Trophoblast cell (in vitro differentiated cells and primary cell): ENCODE measurements around the gene INO80.

Experiments used
- DNase-seq, 2 donors: peaks; one replicate each; pipeline ENCODE4 v3.0.0-alpha.2; 2016
- H2AFZ ChIP-seq: 2 replicates; pipeline ENCODE4 v1.6.1; 2013; ENCODE audit warnings: low read length, moderate library complexity, mild to moderate bottlenecking; ENCODE audit not compliant: insufficient read depth, poor library complexity
- H2AK5ac ChIP-seq: 2 replicates; pipeline ENCODE4 v1.6.1; 2013; ENCODE audit warnings: mild to moderate bottlenecking, low read length
- H2BK120ac ChIP-seq: 2 replicates; pipeline ENCODE4 v1.6.1; 2013; ENCODE audit warnings: low read length, mild to moderate bottlenecking, moderate library complexity; ENCODE audit not compliant: insufficient read depth, poor library complexity
- H2BK12ac ChIP-seq: 2 replicates; pipeline ENCODE4 v1.6.1; 2013; ENCODE audit warnings: mild to moderate bottlenecking, low read length, moderate library complexity
- H2BK5ac ChIP-seq: 2 replicates; pipeline ENCODE4 v1.6.1; 2013; ENCODE audit warnings: low read length, low read depth, moderate library complexity, mild to moderate bottlenecking; ENCODE audit not compliant: poor library complexity
- H3K14ac ChIP-seq: 2 replicates; pipeline ENCODE4 v1.6.1; 2013; ENCODE audit warnings: mild to moderate bottlenecking, low read length
- H3K18ac ChIP-seq: 2 replicates; pipeline ENCODE4 v1.6.1; 2013; ENCODE audit warnings: mild to moderate bottlenecking, low read length
- H3K23ac ChIP-seq: 2 replicates; pipeline ENCODE4 v1.6.1; 2013; ENCODE audit warnings: low read length
- H3K27ac ChIP-seq: 2 replicates; pipeline ENCODE4 v1.5.1; 2013; ENCODE audit warnings: low read depth, mild to moderate bottlenecking, inconsistent platforms, low read length, moderate library complexity
- H3K27me3 ChIP-seq: 2 replicates; pipeline ENCODE4 v1.6.1; 2013; ENCODE audit warnings: inconsistent platforms, mild to moderate bottlenecking, low read length, moderate library complexity; ENCODE audit not compliant: insufficient read depth
- H3K36me3 ChIP-seq, 2 experiments: 1 replicate in 1 of 2; 2 replicates in 1 of 2; pipeline ENCODE4 v1.6.1; 2013; ENCODE audit warnings: low read length in 2 of 2, mild to moderate bottlenecking in 2 of 2, moderate library complexity in 1 of 2; ENCODE audit not compliant: insufficient read depth in 2 of 2, control insufficient read depth in 1 of 2
- H3K4ac ChIP-seq: 2 replicates; pipeline ENCODE4 v1.6.1; 2013; ENCODE audit warnings: low read depth, mild to moderate bottlenecking, low read length, moderate library complexity
- H3K4me1 ChIP-seq, 2 experiments: 1 replicate in 1 of 2; 2 replicates in 1 of 2; pipeline ENCODE4 v1.6.1; 2013; ENCODE audit warnings: low read length in 2 of 2, mild to moderate bottlenecking in 2 of 2, moderate library complexity in 1 of 2; ENCODE audit not compliant: insufficient read depth in 2 of 2, control insufficient read depth in 1 of 2
- H3K4me2 ChIP-seq: 2 replicates; pipeline ENCODE4 v1.6.1; 2013; ENCODE audit warnings: inconsistent platforms, mild to moderate bottlenecking, low read length, moderate library complexity
- H3K4me3 ChIP-seq: 2 replicates; pipeline ENCODE4 v1.5.1; 2013; ENCODE audit warnings: mild to moderate bottlenecking, low read depth, low read length, inconsistent platforms
- H3K79me1 ChIP-seq: one replicate; pipeline ENCODE4 v1.6.1; 2013; ENCODE audit warnings: low read length
- H3K79me2 ChIP-seq: 2 replicates; pipeline ENCODE4 v1.6.1; 2013; ENCODE audit warnings: low read length, mild to moderate bottlenecking; ENCODE audit not compliant: control insufficient read depth, insufficient read depth, poor library complexity
- H3K9ac ChIP-seq: 2 replicates; pipeline ENCODE4 v1.6.1; 2013; ENCODE audit warnings: mild to moderate bottlenecking, low read length
- H3K9me3 ChIP-seq: 2 replicates; pipeline ENCODE4 v1.6.1; 2013; ENCODE audit warnings: low read depth, mild to moderate bottlenecking, control low read depth, inconsistent platforms, low read length; ENCODE audit not compliant: insufficient read depth
- H4K12ac ChIP-seq: 2 replicates; pipeline ENCODE4 v1.6.1; 2013; ENCODE audit warnings: low read depth, mild to moderate bottlenecking, low read length, moderate library complexity
- H4K8ac ChIP-seq: 2 replicates; pipeline ENCODE4 v1.6.1; 2013; ENCODE audit warnings: low read depth, mild to moderate bottlenecking, low read length, moderate library complexity
- H4K91ac ChIP-seq: one replicate; pipeline ENCODE4 v1.6.1; 2013; ENCODE audit warnings: low read depth, mild to moderate bottlenecking, low read length, moderate library complexity
- WGBS: extraction: QIAGEN DNeasy Blood & Tissue Kit; methylation state at CpG from one replicate; pipeline ENCODE4 v1.1.7; 2013; ENCODE audit warnings: missing lambda C conversion rate; ENCODE audit not compliant: insufficient read length, insufficient coverage; ENCODE audit errors: extremely low coverage; 5-methylcytosine and 5-hydroxymethylcytosine counted together

Gene INO80

GRCh38 chr15:40941068-40941527 is 175.0 kb downstream of the INO80 start:
- H3K4me2 ChIP-seq: peak overlapping the region; percentile 83
- H3K14ac ChIP-seq: no peak overlapping the region
- peak overlapping the region; percentile 56 for H3K4me3 ChIP-seq
- peak overlapping the region; percentile 77 for H4K8ac ChIP-seq
- peaks cover 4% of the 10 kb centered on the region for H3K27me3 ChIP-seq
- H2BK120ac ChIP-seq: no peak overlapping the region
- peak overlapping the region; percentile 52 for H4K12ac ChIP-seq
- H3K18ac ChIP-seq: peak overlapping the region; percentile 0
- H3K9ac ChIP-seq: no peak overlapping the region
- no CpG with 5 or more reads among the region's 7 CpGs for WGBS
- no peak overlapping the region for H2BK12ac ChIP-seq
- no peak overlapping the region for H3K4ac ChIP-seq
- H3K23ac ChIP-seq: no peak overlapping the region
- DNase-seq: no peak
- H3K79me2 ChIP-seq: peaks cover 3% of the 10 kb centered on the region
- H4K91ac ChIP-seq: peak overlapping the region; percentile 39
- no peaks in the 10 kb centered on the region for H3K36me3 ChIP-seq
- H3K9me3 ChIP-seq: peaks cover 1% of the 10 kb centered on the region
- H2AFZ ChIP-seq: peak overlapping the region; percentile 73
- no peak overlapping the region for H2BK5ac ChIP-seq
- H3K79me1 ChIP-seq: peaks cover 5% of the 10 kb centered on the region
- no peak overlapping the region for H3K27ac ChIP-seq
- no peak overlapping the region for H2AK5ac ChIP-seq
- H3K4me1 ChIP-seq: peaks cover 3 to 7% of the 10 kb centered on the region in 2 experiments

- H3K4me2 ChIP-seq: no peak overlapping the region
- H3K23ac ChIP-seq: no peak overlapping the region
- no peak overlapping the region for H3K9ac ChIP-seq
- peaks cover 5% of the 10 kb centered on the region for H3K79me1 ChIP-seq
- no peak overlapping the region for H2AK5ac ChIP-seq
- no peak for DNase-seq
- H2BK120ac ChIP-seq: no peak overlapping the region
- no peak overlapping the region for H3K4ac ChIP-seq
- H3K27ac ChIP-seq: no peak overlapping the region
- H3K9me3 ChIP-seq: peaks cover 1% of the 10 kb centered on the region
- peaks cover 3 to 7% of the 10 kb centered on the region in 2 experiments for H3K4me1 ChIP-seq
- H3K18ac ChIP-seq: no peak overlapping the region
- H2BK12ac ChIP-seq: no peak overlapping the region
- H3K27me3 ChIP-seq: peaks cover 4% of the 10 kb centered on the region
- H3K4me3 ChIP-seq: no peak overlapping the region
- no CpG with 5 or more reads among the region's 15 CpGs for WGBS
- no peak overlapping the region for H2AFZ ChIP-seq
- H2BK5ac ChIP-seq: no peak overlapping the region
- no peak overlapping the region for H4K91ac ChIP-seq
- H3K79me2 ChIP-seq: peaks cover 3% of the 10 kb centered on the region
- H4K12ac ChIP-seq: no peak overlapping the region
- H3K36me3 ChIP-seq: no peaks in the 10 kb centered on the region
- no peak overlapping the region for H3K14ac ChIP-seq
- no peak overlapping the region for H4K8ac ChIP-seq
These were observed 175.7 kb downstream of the INO80 start for GRCh38 chr15:40940296-40940801.

- no peak overlapping the region for H3K27ac ChIP-seq
- no peak overlapping the region for H3K9ac ChIP-seq
- no peak overlapping the region for H3K4me3 ChIP-seq
- peaks cover 3% of the 10 kb centered on the region for H3K79me2 ChIP-seq
- no peak overlapping the region for H2AFZ ChIP-seq
- no peak overlapping the region for H3K4me2 ChIP-seq
- H4K12ac ChIP-seq: no peak overlapping the region
- H2BK5ac ChIP-seq: no peak overlapping the region
- H3K79me1 ChIP-seq: peaks cover 5% of the 10 kb centered on the region
- no peak overlapping the region for H2AK5ac ChIP-seq
- H3K18ac ChIP-seq: no peak overlapping the region
- WGBS: no CpG with 5 or more reads among the region's 6 CpGs
- no peak overlapping the region for H4K91ac ChIP-seq
- no peak overlapping the region for H2BK12ac ChIP-seq
- peaks cover 1% of the 10 kb centered on the region for H3K9me3 ChIP-seq
- no peak overlapping the region for H3K4ac ChIP-seq
- H3K23ac ChIP-seq: no peak overlapping the region
- H4K8ac ChIP-seq: no peak overlapping the region
- no peak overlapping the region for H2BK120ac ChIP-seq
- no peak overlapping the region for H3K14ac ChIP-seq
- no peaks in the 10 kb centered on the region for H3K36me3 ChIP-seq
- no peak for DNase-seq
- H3K4me1 ChIP-seq: peaks cover 3 to 7% of the 10 kb centered on the region in 2 experiments
- H3K27me3 ChIP-seq: peaks cover 4% of the 10 kb centered on the region
These were observed 177.6 kb downstream of the INO80 start for GRCh38 chr15:40938536-40938870.

GRCh38 chr15:40937762-40938535 is 178.1 kb downstream of the INO80 start:
- Histone ChIP-seq H3K79me1 (peaks cover 5% of the 10 kb centered on the region), H2BK12ac (no peak overlapping the region), H3K4ac (no peak overlapping the region), H3K9me3 (peaks cover 1% of the 10 kb centered on the region), H4K12ac (no peak overlapping the region), H2BK5ac (no peak overlapping the region), H3K79me2 (peaks cover 3% of the 10 kb centered on the region), H3K18ac (no peak overlapping the region), H4K91ac (no peak overlapping the region), H3K9ac (no peak overlapping the region), H2AK5ac (no peak overlapping the region), H2BK120ac (no peak overlapping the region), H3K4me1 (peaks cover 3 to 7% of the 10 kb centered on the region in 2 experiments), H3K36me3 (no peaks in the 10 kb centered on the region), H3K27me3 (peaks cover 4% of the 10 kb centered on the region), H3K23ac (no peak overlapping the region), H4K8ac (no peak overlapping the region), H3K4me2 (no peak overlapping the region), H3K4me3 (no peak overlapping the region), H3K14ac (no peak overlapping the region), H2AFZ (no peak overlapping the region), H3K27ac (no peak overlapping the region)
- DNase-seq: peak in 1 of 2 donors; percentile 44
- no CpG with 5 or more reads among the region's 19 CpGs for whole genome bisulfite sequencing
